HUES6 (cell line): ENCODE measurements around the gene CELF5.

Source experiments
- H3K27ac ChIP-seq: 2 replicates; pipeline ENCODE4 v1.7.0; 2013; ENCODE audit warnings: low read depth, mild to moderate bottlenecking, low read length, inconsistent platforms
- H3K27me3 ChIP-seq: 2 replicates; pipeline ENCODE4 v1.6.1; 2013; ENCODE audit warnings: low read length; ENCODE audit not compliant: control insufficient read depth, insufficient read depth
- H3K36me3 ChIP-seq: 2 replicates; pipeline ENCODE4 v1.6.1; 2013; ENCODE audit warnings: low read length; ENCODE audit not compliant: control insufficient read depth, insufficient read depth
- H3K4me1 ChIP-seq: 2 replicates; pipeline ENCODE4 v1.6.1; 2013; ENCODE audit warnings: low read length; ENCODE audit not compliant: control insufficient read depth, insufficient read depth
- H3K4me3 ChIP-seq: 2 replicates; pipeline ENCODE4 v1.5.1; 2013; ENCODE audit warnings: low read depth, low read length
- H3K9ac ChIP-seq: one replicate; pipeline ENCODE4 v1.6.1; 2013; ENCODE audit warnings: mild to moderate bottlenecking, low read length
- H3K9me3 ChIP-seq: 2 replicates; pipeline ENCODE4 v1.6.1; 2013; ENCODE audit warnings: low read depth, low read length; ENCODE audit not compliant: control insufficient read depth, insufficient read depth

CELF5 gene

GRCh38 chr19:3316659-3317207 lies 92.3 kb downstream of the CELF5 start:
- H3K27me3 ChIP-seq, result peaks cover 35% of the 10 kb centered on the region; the same call in 1 of the 2 replicates
- H3K4me1 ChIP-seq, result peaks cover 3% of the 10 kb centered on the region; the same call in 1 of the 2 replicates
- no peak overlapping the region for H3K27ac ChIP-seq
- no peak overlapping the region for H3K9ac ChIP-seq
- H3K9me3 ChIP-seq, result no peaks in the 10 kb centered on the region
- H3K4me3 ChIP-seq, result no peak overlapping the region
- H3K36me3 ChIP-seq, result no peaks in the 10 kb centered on the region

GRCh38 chr19:3319643-3320353 lies 95.3 kb downstream of the CELF5 start:
- H3K36me3 ChIP-seq, result no peaks in the 10 kb centered on the region
- no peaks in the 10 kb centered on the region for H3K4me1 ChIP-seq
- no peak overlapping the region for H3K9ac ChIP-seq
- H3K27me3 ChIP-seq, result peaks cover 38% of the 10 kb centered on the region; the same call in 1 of the 2 replicates
- H3K4me3 ChIP-seq, result no peak overlapping the region
- no peaks in the 10 kb centered on the region for H3K9me3 ChIP-seq
- no peak overlapping the region for H3K27ac ChIP-seq

- H3K4me1 ChIP-seq, result no peaks in the 10 kb centered on the region
- no peaks in the 10 kb centered on the region for H3K36me3 ChIP-seq
- H3K27me3 ChIP-seq, result peaks cover 38% of the 10 kb centered on the region; the same call in 1 of the 2 replicates
Observed at GRCh38 chr19:3320354-3320670, 95.9 kb downstream of the CELF5 start.

GRCh38 chr19:3320853-3321252 lies 96.4 kb downstream of the CELF5 start:
- H3K36me3 ChIP-seq, result no peaks in the 10 kb centered on the region
- peaks cover 38% of the 10 kb centered on the region; the same call in 1 of the 2 replicates for H3K27me3 ChIP-seq
- H3K9me3 ChIP-seq, result no peaks in the 10 kb centered on the region
- no peaks in the 10 kb centered on the region for H3K4me1 ChIP-seq
- H3K27ac ChIP-seq, result no peak overlapping the region
- H3K9ac ChIP-seq, result no peak overlapping the region
- H3K4me3 ChIP-seq, result no peak overlapping the region

More at GRCh38 chr19:3320354-3320670, 95.9 kb downstream of the CELF5 start:
- Histone ChIP-seq H3K27ac (no peak overlapping the region), H3K4me3 (no peak overlapping the region), H3K9ac (no peak overlapping the region), H3K9me3 (no peaks in the 10 kb centered on the region)

GRCh38 chr19:3321696-3322095 lies 97.2 kb downstream of the CELF5 start:
- Histone ChIP-seq H3K27me3 (peaks cover 38% of the 10 kb centered on the region; the same call in 1 of the 2 replicates), H3K9me3 (no peaks in the 10 kb centered on the region), H3K27ac (no peak overlapping the region), H3K4me1 (no peaks in the 10 kb centered on the region), H3K4me3 (no peak overlapping the region), H3K9ac (no peak overlapping the region), H3K36me3 (no peaks in the 10 kb centered on the region)

- H3K9ac ChIP-seq, result no peak overlapping the region
- no peak overlapping the region for H3K27ac ChIP-seq
- no peak overlapping the region for H3K4me3 ChIP-seq
- H3K4me1 ChIP-seq, result no peaks in the 10 kb centered on the region
- peaks cover 38% of the 10 kb centered on the region; the same call in 1 of the 2 replicates for H3K27me3 ChIP-seq
- H3K36me3 ChIP-seq, result no peaks in the 10 kb centered on the region
- H3K9me3 ChIP-seq, result no peaks in the 10 kb centered on the region
Observed at GRCh38 chr19:3322199-3322978, 97.9 kb downstream of the CELF5 start.

- Histone ChIP-seq H3K27me3 (peaks cover 38% of the 10 kb centered on the region; the same call in 1 of the 2 replicates), H3K9ac (no peak overlapping the region), H3K27ac (no peak overlapping the region), H3K36me3 (no peaks in the 10 kb centered on the region), H3K4me1 (no peaks in the 10 kb centered on the region), H3K4me3 (no peak overlapping the region), H3K9me3 (no peaks in the 10 kb centered on the region)
Observed at GRCh38 chr19:3323026-3323425, 98.6 kb downstream of the CELF5 start.

- Histone ChIP-seq H3K9ac (no peak overlapping the region), H3K27ac (no peak overlapping the region), H3K27me3 (peaks cover 38% of the 10 kb centered on the region; the same call in 1 of the 2 replicates), H3K36me3 (no peaks in the 10 kb centered on the region), H3K9me3 (no peaks in the 10 kb centered on the region), H3K4me1 (no peaks in the 10 kb centered on the region), H3K4me3 (no peak overlapping the region)
Observed at GRCh38 chr19:3323658-3324057, 99.2 kb downstream of the CELF5 start.

GRCh38 chr19:3324405-3324856 lies 100.0 kb downstream of the CELF5 start:
- Histone ChIP-seq H3K4me3 (no peak overlapping the region), H3K4me1 (no peaks in the 10 kb centered on the region), H3K9me3 (no peaks in the 10 kb centered on the region), H3K27me3 (peaks cover 34% of the 10 kb centered on the region; the same call in 1 of the 2 replicates), H3K36me3 (no peaks in the 10 kb centered on the region), H3K9ac (no peak overlapping the region), H3K27ac (no peak overlapping the region)

- H3K9me3 ChIP-seq, result no peaks in the 10 kb centered on the region
- no peaks in the 10 kb centered on the region for H3K36me3 ChIP-seq
- H3K27me3 ChIP-seq, result peaks cover 31% of the 10 kb centered on the region; the same call in 1 of the 2 replicates
Observed at GRCh38 chr19:3325451-3325850, 101.0 kb downstream of the CELF5 start.

GRCh38 chr19:3328743-3329142 lies 104.3 kb downstream of the CELF5 start:
- Histone ChIP-seq H3K9ac (no peak overlapping the region), H3K27me3 (peaks cover 23% of the 10 kb centered on the region; the same call in 1 of the 2 replicates), H3K27ac (no peak overlapping the region), H3K4me3 (no peak overlapping the region), H3K9me3 (no peaks in the 10 kb centered on the region), H3K4me1 (no peaks in the 10 kb centered on the region), H3K36me3 (no peaks in the 10 kb centered on the region)

More at GRCh38 chr19:3325451-3325850, 101.0 kb downstream of the CELF5 start:
- no peak overlapping the region for H3K9ac ChIP-seq
- H3K4me1 ChIP-seq, result no peaks in the 10 kb centered on the region
- no peak overlapping the region for H3K4me3 ChIP-seq
- H3K27ac ChIP-seq, result no peak overlapping the region
